Coronary artery (tissue), 2 donors: Measurements from ENCODE around the gene CEP131.

Experiments
- DNase-seq: peaks from one replicate; pipeline ENCODE4 v3.0.0-alpha.2; 2017; ENCODE audit warnings: low spot score
- H3K27ac ChIP-seq, 2 donors: fragments of 200-600 bp; sonication (generic); one replicate each; pipeline ENCODE4 v1.5.1; 2016 to 2019
- H3K4me3 ChIP-seq: fragments of 200-600 bp; sonication (generic); 2 replicates; pipeline ENCODE4 v1.5.1; 2016; ENCODE audit warnings: mild to moderate bottlenecking, moderate library complexity
- TF ChIP-seq, protein P1 (sequence below): fragments of 200-600 bp; sonication (generic); IDR thresholded peaks from one replicate; pipeline ENCODE4 v1.5.1; 2019; ENCODE audit warnings: antibody characterized with exemption

The CEP131 gene

DNA sequence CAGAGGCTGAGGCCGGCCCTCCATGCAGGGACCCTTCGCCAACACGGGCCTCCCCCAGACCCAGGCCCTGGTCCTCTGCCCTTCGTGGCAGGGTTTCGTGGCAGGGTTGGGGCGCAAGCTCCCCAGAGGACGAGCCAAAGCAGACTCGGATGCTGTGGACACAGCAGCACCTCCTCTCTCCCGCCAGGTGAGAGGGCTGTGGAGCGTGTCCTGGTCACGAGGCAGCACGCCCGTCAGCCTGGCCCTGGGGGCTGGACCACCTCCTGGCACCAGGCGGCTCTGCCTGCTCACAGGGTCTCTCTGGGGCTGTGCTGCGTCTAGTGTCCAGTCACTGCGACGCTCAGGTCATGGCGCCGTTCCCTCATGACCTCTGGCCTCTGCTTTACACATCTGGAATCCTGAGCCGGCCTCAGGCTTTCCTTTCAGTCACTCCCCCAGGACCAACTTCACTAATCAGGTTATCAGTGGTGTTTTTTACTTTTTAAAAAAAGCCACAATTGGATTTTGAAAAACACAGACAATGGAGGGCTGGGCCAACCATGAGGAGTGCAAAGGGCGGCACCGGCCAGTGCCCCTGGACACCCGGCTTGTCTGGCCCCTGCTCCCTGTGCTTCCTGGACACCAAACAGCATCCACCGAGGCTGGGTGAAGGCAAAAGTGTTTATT, 21.7 kb upstream of the CEP131 start:
- no peak for DNase-seq
- TF ChIP-seq, protein P1, sequence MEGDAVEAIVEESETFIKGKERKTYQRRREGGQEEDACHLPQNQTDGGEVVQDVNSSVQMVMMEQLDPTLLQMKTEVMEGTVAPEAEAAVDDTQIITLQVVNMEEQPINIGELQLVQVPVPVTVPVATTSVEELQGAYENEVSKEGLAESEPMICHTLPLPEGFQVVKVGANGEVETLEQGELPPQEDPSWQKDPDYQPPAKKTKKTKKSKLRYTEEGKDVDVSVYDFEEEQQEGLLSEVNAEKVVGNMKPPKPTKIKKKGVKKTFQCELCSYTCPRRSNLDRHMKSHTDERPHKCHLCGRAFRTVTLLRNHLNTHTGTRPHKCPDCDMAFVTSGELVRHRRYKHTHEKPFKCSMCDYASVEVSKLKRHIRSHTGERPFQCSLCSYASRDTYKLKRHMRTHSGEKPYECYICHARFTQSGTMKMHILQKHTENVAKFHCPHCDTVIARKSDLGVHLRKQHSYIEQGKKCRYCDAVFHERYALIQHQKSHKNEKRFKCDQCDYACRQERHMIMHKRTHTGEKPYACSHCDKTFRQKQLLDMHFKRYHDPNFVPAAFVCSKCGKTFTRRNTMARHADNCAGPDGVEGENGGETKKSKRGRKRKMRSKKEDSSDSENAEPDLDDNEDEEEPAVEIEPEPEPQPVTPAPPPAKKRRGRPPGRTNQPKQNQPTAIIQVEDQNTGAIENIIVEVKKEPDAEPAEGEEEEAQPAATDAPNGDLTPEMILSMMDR: no peak
- Histone ChIP-seq H3K27ac (no peak overlapping the region), H3K4me3 (no peak overlapping the region)

DNA sequence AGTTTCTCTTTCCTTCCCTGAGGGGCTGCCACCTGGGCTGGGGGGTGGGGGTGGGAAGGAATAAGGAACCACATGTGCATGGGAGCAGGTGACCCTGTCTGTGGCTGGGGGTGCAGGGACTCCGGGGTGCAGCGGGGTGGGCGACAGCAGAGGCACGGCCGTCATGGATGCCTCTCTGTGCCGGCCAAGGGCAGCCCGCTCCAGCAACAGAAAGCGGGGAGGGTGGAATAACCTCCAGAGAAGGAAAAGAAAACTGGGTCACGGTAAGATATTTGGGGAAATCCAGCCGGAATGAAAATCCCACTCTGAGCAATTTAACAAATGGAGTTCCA, 20.5 kb upstream of the CEP131 start:
- H3K4me3 ChIP-seq: no peak overlapping the region
- no peak for DNase-seq
- TF ChIP-seq, protein P1: no peak
- H3K27ac ChIP-seq: no peak overlapping the region

DNA sequence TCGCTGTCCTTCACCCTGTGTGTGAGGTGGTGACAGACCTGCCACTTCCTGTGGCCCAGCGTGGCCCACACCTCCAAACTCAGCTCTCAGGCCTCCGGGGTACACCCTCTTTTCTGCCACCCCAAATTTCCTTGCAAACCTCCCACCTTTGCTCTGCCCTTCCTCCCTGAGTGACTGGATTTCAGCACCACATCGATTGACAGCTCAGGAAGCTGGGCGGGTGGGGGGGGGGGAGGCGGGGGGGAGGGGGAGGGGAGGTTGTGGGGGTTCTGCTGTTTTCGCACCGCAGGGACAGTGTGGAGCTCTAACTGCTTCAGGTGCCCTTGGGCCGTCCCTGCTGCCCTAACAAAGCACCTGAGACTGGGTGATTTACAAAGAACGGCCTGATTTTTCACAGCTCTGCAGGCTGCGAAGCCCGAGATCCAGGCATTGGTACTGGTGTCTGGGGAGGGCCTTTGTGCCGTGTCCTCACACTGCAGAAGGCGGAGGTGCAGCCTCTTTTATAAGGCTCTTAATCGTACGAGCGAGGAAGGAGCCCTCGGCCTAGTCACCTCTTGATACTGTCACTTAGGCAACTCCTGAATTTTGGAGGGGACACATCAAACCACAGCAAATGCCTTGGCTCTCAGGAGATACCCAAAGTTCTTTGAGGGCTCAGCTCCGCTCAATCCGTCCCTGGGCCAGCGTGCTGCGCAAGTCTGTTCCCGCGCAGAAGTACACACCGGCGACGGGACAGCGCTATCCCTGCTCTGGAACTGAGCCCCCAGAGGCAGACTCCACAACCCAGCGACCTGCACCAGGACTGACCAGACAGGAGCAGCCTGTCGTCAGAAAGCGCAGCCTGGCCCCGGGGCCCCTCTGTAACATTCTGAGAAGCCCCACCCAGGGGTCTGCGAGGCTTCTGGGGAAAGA, 19.9 kb upstream of the CEP131 start:
- Histone ChIP-seq H3K4me3 (no peak overlapping the region), H3K27ac (no peak overlapping the region)
- TF ChIP-seq, protein P1: no peak
- no peak for DNase-seq

DNA sequence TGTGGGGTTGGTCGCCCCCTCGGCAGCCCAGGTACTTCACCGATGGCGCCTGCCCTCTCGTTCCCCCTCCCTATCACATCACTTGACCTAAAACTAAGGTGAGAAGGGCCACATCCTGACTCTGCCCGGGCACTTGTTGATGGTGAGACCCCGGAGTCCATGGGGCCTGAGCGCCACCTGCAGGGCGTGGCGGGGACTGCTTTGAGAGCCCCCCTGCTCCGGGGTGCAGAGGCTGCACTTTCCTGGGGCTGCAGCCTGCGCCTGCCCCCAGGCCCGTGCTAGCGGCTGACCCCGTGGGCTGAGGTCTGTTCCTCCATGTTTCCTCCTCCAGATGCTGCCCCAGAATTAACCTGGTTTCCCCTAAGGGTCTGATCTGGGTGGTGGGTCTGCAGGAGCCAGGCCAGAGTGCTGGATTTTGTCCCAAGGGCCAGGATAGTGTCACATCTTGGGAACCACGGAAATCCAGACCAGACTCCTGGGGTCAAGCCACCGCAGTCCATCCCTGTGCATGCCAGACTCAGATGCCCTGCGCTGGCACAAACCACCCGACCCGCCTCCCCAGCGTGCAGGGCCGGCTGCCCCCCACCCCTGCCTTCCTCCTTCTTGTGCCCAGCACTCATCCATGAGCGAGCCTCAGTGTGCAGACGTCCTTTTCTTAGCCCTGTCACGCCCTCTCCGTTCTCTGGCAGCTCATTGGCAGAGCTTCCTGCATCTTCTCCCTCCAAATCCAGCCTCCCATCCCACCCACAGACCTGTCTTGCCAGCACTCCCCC, 19.1 kb upstream of the CEP131 start:
- H3K27ac ChIP-seq: no peak overlapping the region
- TF ChIP-seq, protein P1: peak; percentile 79
- H3K4me3 ChIP-seq: no peak overlapping the region
- DNase-seq: no peak

DNA sequence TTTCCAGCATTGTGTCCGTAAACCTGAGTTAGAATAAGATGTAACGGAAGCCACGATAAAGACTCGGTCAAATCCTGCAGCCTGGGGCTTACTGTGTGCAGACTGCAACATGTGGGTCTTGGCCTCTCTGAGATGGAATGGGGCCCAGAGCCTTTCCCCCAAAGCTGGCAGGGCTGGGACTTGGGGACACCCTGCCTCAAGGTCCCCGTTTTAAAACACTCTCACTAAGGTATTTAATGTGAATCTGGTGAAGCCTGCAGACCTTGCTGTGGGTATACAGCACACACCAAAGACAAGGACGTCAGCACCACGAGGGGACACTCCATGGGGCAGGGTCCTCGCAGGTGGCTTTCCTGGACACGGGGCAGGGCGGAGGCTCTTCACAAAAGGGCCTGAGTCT, 18.4 kb upstream of the CEP131 start:
- no peak for DNase-seq
- no peak overlapping the region for H3K4me3 ChIP-seq
- no peak overlapping the region for H3K27ac ChIP-seq
- TF ChIP-seq, protein P1: no peak

DNA sequence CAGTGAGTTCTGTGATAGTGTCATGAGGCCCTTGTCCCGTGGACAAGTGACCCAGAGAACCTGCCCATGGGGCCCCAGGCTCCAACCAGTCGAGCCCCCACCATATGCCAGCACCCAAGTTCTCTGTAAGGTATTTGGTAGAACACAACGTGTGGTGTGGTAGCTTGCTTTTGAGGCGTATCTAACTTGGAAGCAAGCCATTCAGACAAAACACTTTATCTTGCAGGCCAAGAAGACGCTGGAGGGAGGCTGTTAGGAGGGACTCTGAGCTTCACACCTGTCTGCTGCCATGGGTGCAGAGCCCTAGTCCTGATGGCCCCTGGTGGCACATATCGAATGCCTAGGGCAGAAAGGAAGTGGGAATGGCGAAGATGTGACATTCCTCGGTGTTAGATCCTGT, 18.0 kb upstream of the CEP131 start:
- H3K4me3 ChIP-seq: no peak overlapping the region
- TF ChIP-seq, protein P1: no peak
- H3K27ac ChIP-seq: no peak overlapping the region
- DNase-seq: no peak
